Measurements from ENCODE around the gene MAP3K9.

Gene MAP3K9

GRCh38 chr14:70808416-70809224 lies 693 bp downstream of the MAP3K9 start:
- H3K27ac ChIP-seq (replicated peaks): no peak overlapping the region

GRCh38 chr14:70807898-70808415 lies 1.4 kb downstream of the MAP3K9 start:
- DNase-seq (ENCODE audit: low read depth in 1 of 2, low spot score in 1 of 2): no peak
- no peak overlapping the region for H3K27ac ChIP-seq (replicated peaks)
- H3K27me3 ChIP-seq (ENCODE audit: insufficient read depth, poor library complexity, severe bottlenecking): no peaks in the 10 kb centered on the region
- TF ChIP-seq CTCF (IDR thresholded peaks at IDR 0.05; ENCODE audit: insufficient read depth, low read length): no peak
- no peak for TF ChIP-seq POLR2AphosphoS5 (IDR thresholded peaks at IDR 0.05; ENCODE audit: low read depth)
- no peak for TF ChIP-seq REST (IDR thresholded peaks at IDR 0.05; ENCODE audit: insufficient replicate concordance, low read depth)
- no peak for TF ChIP-seq GABPA (IDR thresholded peaks at IDR 0.05; ENCODE audit: low read depth)
- TF ChIP-seq SPI1 (IDR thresholded peaks at IDR 0.05; ENCODE audit: borderline replicate concordance, low read depth): no peak
- peak overlapping the region; percentile 55; the same call in 1 of the 2 replicates for H3K4me3 ChIP-seq (replicated peaks; ENCODE audit: insufficient read depth, low read length)

More at GRCh38 chr14:70808416-70809224, 693 bp downstream of the MAP3K9 start:
- DNase-seq (ENCODE audit: low read depth in 1 of 2, low spot score in 1 of 2): no peak
- Histone ChIP-seq H3K4me3 (replicated peaks; ENCODE audit: insufficient read depth, low read length) (peak overlapping the region; percentile 55), H3K27me3 (ENCODE audit: insufficient read depth, poor library complexity, severe bottlenecking) (no peaks in the 10 kb centered on the region)
- TF ChIP-seq REST (IDR thresholded peaks at IDR 0.05; ENCODE audit: insufficient replicate concordance, low read depth): no peak
- no peak for TF ChIP-seq GABPA (IDR thresholded peaks at IDR 0.05; ENCODE audit: low read depth)
- no peak for TF ChIP-seq CTCF (IDR thresholded peaks at IDR 0.05; ENCODE audit: insufficient read depth, low read length)
- TF ChIP-seq POLR2AphosphoS5 (IDR thresholded peaks at IDR 0.05; ENCODE audit: low read depth): no peak
- TF ChIP-seq SPI1 (IDR thresholded peaks at IDR 0.05; ENCODE audit: borderline replicate concordance, low read depth): no peak

- H3K27me3 ChIP-seq (ENCODE audit: insufficient read depth, poor library complexity, severe bottlenecking): no peaks in the 10 kb centered on the region
Observed at GRCh38 chr14:70804556-70805162, 4.7 kb downstream of the MAP3K9 start.

More at GRCh38 chr14:70804556-70805162, 4.7 kb downstream of the MAP3K9 start:
- Histone ChIP-seq H3K4me3 (replicated peaks; ENCODE audit: insufficient read depth, low read length) (no peak overlapping the region), H3K27ac (replicated peaks) (no peak overlapping the region)
- no peak for DNase-seq (ENCODE audit: low read depth in 1 of 2, low spot score in 1 of 2)
- TF ChIP-seq GABPA (IDR thresholded peaks at IDR 0.05; ENCODE audit: low read depth) (no peak), REST (IDR thresholded peaks at IDR 0.05; ENCODE audit: insufficient replicate concordance, low read depth) (peak; percentile 89)

Data from HL-60 (cell line).